HS-27A (cell line): ENCODE measurements around the gene TRAK1.
A peak's percentile ranks its signal among the peaks of the same experiment; 100 is the strongest.

ENCODE experiments used
- DNase-seq: peaks from one replicate; pipeline ENCODE4 v3.0.0-alpha.2; 2012; ENCODE audit warnings: low read depth, missing footprints

The TRAK1 gene

GRCh38 chr3:42177801-42178150, 86.6 kb downstream of the TRAK1 start:
- no peak for DNase-seq

GRCh38 chr3:42179110-42179725, 88.1 kb downstream of the TRAK1 start:
- peak; percentile 82 for DNase-seq

- no peak for DNase-seq
Observed at GRCh38 chr3:42180901-42181300, 89.7 kb downstream of the TRAK1 start.

- no peak for DNase-seq
Observed at GRCh38 chr3:42182555-42182954, 91.4 kb downstream of the TRAK1 start.

GRCh38 chr3:42183991-42184632, 93.0 kb downstream of the TRAK1 start:
- DNase-seq = no peak

GRCh38 chr3:42184651-42185443, 93.7 kb downstream of the TRAK1 start:
- DNase-seq = peak; percentile 19

GRCh38 chr3:42187936-42188335, 96.8 kb downstream of the TRAK1 start:
- DNase-seq = no peak

GRCh38 chr3:42188376-42188775, 97.2 kb downstream of the TRAK1 start:
- DNase-seq = no peak

GRCh38 chr3:42189001-42189460, 97.9 kb downstream of the TRAK1 start:
- DNase-seq = no peak

- DNase-seq = no peak
Observed at GRCh38 chr3:42189736-42190135, 98.6 kb downstream of the TRAK1 start.

GRCh38 chr3:42190701-42191442, 99.7 kb downstream of the TRAK1 start:
- DNase-seq = peak; percentile 26

- no peak for DNase-seq
Observed at GRCh38 chr3:42191443-42191747, 100.2 kb downstream of the TRAK1 start.

- DNase-seq = no peak
Observed at GRCh38 chr3:42192334-42193200, 101.4 kb downstream of the TRAK1 start.

- DNase-seq = no peak
Observed at GRCh38 chr3:42194943-42195510, 103.9 kb downstream of the TRAK1 start.

- DNase-seq = no peak
Observed at GRCh38 chr3:42195879-42196330, 104.7 kb downstream of the TRAK1 start.

GRCh38 chr3:42198709-42199108, 107.6 kb downstream of the TRAK1 start:
- no peak for DNase-seq

GRCh38 chr3:42202217-42202865, 111.2 kb downstream of the TRAK1 start:
- no peak for DNase-seq

GRCh38 chr3:42204867-42205599, 113.9 kb downstream of the TRAK1 start:
- DNase-seq = no peak

- no peak for DNase-seq
Observed at GRCh38 chr3:42205800-42206514, 114.8 kb downstream of the TRAK1 start.
